Hematopoietic multipotent progenitor cell treated with erythropoietin and hydrocortisone succinate and interleukin-3 and kit ligand, for 17 days (in vitro differentiated cells): ENCODE data around the gene SYT6.

Experiments used
- DNase-seq: peaks from one replicate; pipeline ENCODE4 v3.0.0-alpha.2; 2015; ENCODE audit warnings: low spot score

Gene SYT6, protein sequence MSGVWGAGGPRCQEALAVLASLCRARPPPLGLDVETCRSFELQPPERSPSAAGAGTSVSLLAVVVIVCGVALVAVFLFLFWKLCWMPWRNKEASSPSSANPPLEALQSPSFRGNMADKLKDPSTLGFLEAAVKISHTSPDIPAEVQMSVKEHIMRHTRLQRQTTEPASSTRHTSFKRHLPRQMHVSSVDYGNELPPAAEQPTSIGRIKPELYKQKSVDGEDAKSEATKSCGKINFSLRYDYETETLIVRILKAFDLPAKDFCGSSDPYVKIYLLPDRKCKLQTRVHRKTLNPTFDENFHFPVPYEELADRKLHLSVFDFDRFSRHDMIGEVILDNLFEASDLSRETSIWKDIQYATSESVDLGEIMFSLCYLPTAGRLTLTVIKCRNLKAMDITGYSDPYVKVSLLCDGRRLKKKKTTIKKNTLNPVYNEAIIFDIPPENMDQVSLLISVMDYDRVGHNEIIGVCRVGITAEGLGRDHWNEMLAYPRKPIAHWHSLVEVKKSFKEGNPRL

GRCh38 chr1:114153261-114154145 is at the start of gene SYT6:
Gene SYT6, minus strand, starts transcription at chr1:114153869. Its CDS starts 97 bp downstream, at chr1:114153772.
- DNase-seq, result no peak

DNA sequence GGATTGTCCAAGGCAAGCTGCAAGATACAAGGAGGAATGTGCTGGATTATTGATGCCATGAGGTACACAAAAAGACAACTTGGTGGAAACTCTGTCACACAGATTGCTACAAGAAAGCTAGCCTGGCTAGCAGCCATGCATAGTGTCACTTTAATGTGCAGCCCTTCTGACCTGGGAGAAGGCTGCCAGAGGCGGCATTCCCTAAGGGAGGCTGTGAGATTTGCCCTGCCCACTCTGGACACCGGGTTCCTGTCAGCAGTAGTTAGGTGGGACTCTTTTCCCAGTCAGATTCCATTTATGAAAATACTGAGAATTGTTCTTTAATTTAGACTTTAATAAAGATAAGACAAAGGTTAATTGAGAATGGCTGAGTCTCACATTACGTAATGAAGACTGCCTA is 47.8 kb upstream of the SYT6 start:
- DNase-seq, result no peak

DNA sequence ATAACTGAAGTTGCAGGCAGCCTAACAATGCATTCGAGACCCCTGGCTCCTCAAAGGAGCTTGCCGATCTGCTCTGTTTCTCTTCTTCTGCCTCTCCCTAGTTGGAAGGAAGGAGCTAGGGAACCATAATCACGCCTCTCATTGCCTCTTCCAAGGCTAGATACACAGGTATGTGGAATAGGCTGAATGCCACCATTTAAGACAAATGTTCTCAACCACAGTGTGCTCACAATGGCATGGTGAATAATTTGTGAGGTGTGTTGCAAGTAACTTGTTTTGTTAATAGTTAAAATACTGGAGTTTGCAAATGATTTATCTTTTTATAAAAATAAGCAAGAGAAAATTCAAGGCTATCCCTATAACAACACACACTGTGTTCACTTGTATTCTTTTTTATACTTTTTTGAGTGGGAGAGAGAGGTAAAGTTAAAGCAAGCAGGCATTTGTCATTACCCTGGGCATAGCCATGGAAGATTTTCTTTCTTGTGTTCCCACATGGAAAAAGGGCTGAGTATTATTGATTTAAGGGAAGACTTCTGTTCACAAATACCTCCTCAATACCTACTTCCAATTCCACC is 45.4 kb upstream of the SYT6 start:
- no peak for DNase-seq

DNA sequence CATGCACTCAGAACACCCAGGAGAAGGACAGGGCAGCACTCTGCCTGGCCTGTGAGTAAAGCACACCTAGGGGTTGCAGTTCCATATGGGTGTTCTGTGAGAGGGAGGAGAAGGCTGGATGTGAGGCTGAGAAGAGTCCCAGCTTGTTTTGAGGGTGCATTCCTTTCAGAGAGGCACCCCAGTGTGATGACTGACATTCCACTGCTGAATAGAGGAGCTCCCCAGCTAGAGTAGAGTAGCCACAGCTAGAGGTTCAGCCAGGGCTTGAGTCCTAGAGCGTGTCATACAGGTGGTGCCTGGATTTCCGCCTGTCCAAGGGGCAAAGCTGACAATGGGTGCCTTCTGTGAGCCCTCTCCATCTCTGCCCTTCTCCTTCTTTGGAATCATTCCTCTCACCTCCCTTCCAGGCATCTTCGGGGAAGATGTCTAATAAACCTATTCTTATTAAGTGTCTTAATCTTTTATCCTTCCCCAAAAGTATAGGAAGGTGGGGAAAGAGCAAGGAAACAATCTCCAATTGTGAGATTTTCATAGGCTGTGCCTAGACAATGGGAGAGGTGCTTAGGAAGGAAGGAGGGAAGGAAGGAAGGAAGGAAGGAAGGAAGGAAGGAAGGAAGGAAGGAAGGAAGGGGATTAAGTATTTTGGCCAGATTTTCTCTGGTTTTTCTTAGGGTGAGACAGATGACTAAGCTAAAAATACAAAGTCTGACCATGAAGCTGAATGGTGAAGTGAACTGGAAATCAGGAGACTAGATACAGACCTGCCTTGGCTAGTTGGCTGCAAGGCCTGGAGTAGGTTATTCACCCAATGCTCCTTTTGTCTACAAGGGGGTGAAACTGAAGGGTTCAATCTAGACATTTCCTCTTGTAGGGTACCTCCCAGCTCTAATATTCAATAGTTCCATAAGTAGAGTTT is 43.6 kb upstream of the SYT6 start:
- no peak for DNase-seq

- no peak for DNase-seq
These were observed 42.1 kb upstream of the SYT6 start for GRCh38 chr1:114195819-114196218.

- no peak for DNase-seq
These were observed 38.7 kb upstream of the SYT6 start for GRCh38 chr1:114192328-114192727.

DNA sequence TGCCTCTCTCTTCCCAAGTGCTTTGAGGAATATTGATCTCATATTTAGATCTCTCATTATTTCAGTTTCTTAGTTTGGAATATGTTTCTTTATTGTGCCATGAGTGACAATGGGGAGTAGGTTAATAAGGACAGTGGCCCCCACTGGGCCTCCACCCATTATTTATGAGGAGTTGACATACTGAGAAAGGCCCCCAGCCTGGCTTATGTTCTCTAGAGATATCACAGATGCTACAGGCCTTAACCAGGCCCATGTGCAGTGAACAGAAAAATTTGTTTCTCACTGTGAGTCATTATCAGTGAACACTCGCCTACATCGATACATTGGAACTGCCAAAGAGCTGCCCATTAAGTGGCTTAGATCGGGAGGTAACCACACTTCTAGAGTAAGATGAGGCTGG is 35.7 kb upstream of the SYT6 start:
- no peak for DNase-seq

DNA sequence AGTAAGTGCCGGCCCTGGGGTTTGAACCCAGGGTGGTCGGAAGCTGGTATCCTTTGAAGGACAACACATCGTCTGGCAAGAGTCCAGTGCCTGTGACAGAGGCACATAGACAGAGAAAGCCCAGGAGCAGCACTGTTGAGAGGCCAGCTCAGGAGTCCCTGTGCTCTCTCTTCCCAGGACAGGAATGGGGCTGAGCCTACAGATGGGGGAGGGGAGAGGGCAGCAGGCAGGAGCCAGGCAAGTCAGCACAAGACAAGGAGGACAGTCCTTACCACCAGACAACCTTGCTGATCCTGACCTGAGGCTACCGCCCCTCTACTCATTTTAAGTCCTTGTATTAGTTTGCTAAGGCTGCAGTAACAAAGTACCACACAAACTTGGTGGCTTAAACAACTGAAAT is 27.7 kb upstream of the SYT6 start:
- DNase-seq, result no peak

DNA sequence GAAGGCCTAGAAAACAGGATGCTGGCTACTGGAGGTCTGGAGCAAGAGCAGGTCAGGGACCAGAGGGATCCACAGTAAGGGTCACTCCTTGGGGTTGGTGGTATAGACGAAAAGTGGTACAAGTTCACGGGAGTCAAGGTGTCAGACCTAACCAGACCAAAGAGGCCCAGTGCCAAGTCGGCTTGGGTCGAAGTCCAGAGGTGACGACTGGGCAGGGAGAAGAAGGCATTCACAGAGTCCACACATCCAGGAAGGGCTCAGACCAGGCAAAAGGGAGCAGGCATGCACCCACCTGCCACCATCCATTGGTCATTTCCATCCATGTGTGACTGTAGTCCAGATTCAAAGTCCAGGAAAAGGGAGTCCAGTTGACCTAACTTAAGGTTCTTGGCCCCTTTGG is 27.1 kb upstream of the SYT6 start:
- no peak for DNase-seq

GRCh38 chr1:114178936-114179335 is 25.3 kb upstream of the SYT6 start:
- DNase-seq, result no peak

DNA sequence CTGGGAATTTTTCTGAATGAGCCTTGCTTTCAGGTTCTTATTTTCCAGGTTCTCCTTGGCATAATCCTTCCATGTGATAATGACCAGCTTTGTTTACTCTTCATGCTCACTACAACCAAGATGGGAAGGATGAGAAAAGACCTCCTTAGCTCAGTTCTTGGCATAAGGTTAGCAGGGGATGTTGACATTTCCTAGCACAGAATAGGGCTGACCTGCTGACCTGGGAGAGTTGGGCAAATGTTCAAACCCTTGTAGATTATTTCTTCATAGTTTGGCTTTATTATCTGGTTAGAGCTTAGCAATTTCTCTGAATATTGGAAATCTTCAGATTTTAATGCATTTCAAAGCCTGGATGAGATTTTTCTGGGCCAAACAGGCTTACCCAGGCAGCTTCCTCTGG is 23.6 kb upstream of the SYT6 start:
- DNase-seq, result no peak

- no peak for DNase-seq
These were observed 22.7 kb upstream of the SYT6 start for GRCh38 chr1:114176366-114176765.

DNA sequence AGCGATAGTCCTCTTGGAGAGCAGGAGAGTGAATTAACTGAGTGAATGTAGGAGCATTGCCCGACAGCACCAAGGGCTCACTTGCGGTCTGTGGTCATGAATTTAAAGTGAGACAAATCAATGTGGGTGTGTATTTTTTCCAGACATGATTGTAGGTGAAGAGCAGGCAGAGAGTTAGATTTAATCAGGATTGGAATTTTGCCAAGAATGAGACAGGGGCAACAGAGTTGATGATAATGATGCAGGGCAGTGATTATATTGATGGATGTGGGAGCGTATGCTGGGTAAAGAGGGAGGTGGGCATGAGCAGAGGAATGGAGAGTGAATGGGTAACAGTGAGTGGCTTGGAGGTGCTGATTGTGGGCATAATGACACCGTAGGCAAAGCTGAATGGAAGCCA is 20.0 kb upstream of the SYT6 start:
- no peak for DNase-seq

DNA sequence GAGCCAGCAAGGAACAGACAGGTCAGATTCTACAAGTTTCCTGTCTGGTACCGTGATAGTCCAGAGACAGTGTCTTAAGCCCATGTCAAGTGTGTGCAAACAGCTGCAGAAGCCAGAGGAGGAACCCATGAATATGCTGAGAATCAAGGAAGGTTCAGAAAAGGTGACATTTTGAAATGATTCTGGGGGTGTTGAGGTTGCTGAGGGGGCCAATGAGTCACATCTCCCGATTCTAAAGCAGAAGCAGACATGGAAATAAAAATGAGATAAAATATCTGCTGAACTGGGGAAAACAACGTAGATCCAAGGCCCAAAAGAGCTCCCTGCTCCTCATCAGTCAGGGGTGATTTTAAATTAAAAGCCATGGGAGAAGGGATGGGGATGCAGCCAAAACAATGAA is 15.8 kb upstream of the SYT6 start:
- no peak for DNase-seq

DNA sequence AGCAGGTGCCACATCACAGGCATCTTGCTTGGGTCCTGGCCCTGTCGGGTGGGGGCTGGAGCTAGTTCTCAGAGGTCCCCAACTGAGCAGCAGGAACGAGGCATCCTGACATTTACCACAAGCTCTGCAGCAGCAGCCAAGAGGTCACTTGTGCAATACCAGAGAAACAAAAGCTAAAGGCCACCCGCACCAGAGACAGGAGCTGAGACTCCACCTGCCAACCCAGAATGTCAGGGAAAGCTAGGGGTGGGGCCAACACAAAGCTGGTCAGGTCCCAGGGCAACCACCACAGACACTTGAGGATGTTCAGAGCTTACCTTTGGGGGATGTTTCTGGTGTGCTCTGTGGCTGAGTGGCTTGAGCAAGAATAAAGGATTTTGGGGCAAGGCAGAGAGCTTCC is 13.6 kb upstream of the SYT6 start:
- no peak for DNase-seq

- DNase-seq, result no peak
These were observed 11.3 kb upstream of the SYT6 start for GRCh38 chr1:114164840-114165543.

- DNase-seq, result no peak
These were observed 6.3 kb upstream of the SYT6 start for GRCh38 chr1:114159941-114160340.

GRCh38 chr1:114157275-114157660 is 3.6 kb upstream of the SYT6 start:
- DNase-seq, result no peak

- DNase-seq, result no peak
These were observed 3.0 kb upstream of the SYT6 start for GRCh38 chr1:114156538-114157274.

DNA sequence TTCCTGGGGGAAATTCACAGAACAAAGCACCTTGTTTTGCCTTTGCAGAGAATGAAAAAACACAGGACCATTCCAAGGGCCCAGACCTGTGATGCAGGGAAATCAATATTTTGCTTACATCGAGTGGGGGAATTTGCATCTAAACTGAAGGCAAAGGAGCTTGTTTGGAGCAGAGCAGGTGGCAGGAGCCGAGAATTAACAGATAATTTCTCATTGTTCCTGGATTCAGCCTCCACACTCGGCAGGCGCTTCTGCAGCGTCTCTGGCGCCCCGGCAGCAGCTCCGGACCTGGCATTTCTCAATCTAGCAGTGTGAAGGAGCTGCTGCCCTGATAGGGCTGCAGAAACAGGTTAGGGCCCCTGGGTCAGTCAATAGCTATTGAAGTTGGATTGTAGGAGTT is 2.0 kb upstream of the SYT6 start:
- DNase-seq, result no peak
